DMS53 treated with DMSO at 0.1 percent for 48 hours (cell line): ENCODE measurements around the gene ARF5.

ENCODE experiments used
- DNase-seq: peaks from one replicate; lab custom pipeline; 2025; ENCODE audit not compliant: unreplicated experiment; lab: John Stamatoyannopoulos, UW

Gene ARF5

GRCh38 chr7:127635659-127636285, 47.6 kb downstream of the ARF5 start:
- no peak for DNase-seq

DNA sequence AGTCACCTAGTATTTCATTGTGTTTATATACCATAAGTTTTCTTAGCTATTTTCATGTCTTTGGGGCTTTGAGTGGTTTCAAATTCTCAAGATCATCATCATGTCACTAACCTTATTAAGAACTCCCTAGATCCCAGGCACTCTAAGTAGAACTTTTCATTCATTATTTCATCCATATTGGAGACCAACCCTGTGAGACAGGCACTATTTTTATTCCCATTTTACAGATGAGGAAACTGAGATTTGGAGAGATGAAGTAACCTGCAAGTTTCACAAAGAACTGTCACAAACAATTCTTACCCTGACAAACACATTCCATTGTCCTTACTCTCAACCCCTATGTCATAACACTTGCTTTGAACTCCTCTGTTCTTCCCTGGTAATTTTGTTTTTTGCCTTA, 50.0 kb downstream of the ARF5 start:
- DNase-seq, result no peak
